ENCODE results near the gene ATXN7.

GRCh38 chr3:63951492-63952247 is 88.0 kb downstream of the ATXN7 start:
- TF ChIP-seq CTCF (conservative IDR thresholded peaks at IDR 0.05) (no peak), ZFX (IDR thresholded peaks at IDR 0.05) (no peak)
